ENCODE results near the gene EPHX1. TPM values are rescaled to one million over a fixed set of nuclear protein-coding genes. Genes with fewer than 3 reads are reported as not detected.
"Not testable (repeated sequence)": the region's sequence is repeated elsewhere in the genome, so short reads cannot be mapped to it uniquely, and the experiment has no call there.

The EPHX1 gene
- total and polyA plus RNA-seq, 4 donors, result 31.7 to 115 (median 98.5) TPM

DNA sequence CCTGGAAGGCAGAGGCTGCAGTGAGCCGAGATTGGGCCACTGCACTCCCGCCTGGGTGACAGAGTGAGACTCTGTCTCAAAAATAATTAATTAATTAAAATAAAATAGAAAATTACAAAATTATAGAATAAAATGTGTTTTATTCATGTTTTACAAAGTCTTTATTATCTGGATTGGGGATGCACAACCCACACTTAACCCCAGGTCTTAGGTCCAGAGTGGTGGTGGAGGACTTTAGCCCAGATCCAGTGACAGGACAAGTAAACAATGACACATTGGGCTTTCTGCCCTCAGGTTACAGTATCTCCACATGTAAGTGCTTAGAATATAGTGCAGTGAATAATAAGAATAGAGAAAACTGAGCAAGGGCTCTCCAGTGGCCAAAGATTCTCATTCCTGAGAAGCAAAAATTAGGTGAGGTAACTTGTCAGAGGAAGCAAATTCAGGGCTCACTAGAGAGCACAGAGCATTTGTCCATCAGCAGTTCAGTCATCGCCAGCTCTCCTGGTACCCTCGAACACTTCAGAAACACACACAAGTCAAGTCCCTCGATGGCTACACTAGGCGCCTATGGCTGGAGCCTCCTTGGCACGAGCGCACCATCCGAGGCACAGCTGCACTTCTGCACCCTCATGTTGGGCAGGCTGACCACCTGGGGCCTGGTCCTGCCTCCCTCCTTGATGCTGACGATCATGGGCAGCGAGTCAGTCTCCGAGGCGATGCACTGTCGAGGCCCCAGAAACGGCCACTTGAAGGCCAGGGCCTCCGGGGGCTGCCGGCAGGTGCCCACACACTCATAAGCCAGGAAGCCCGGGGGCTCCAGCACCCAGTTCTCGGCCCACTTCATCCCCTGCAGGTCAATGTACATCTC is 76.5 kb downstream of the EPHX1 start:
- H3K9me3 ChIP-seq (ENCODE audit: control insufficient read depth in 4 of 4, insufficient read depth in 3 of 4, low read length in 3 of 4), result no peaks in the 10 kb centered on the region
- H3K36me3 ChIP-seq (ENCODE audit: control insufficient read depth in 4 of 4, insufficient read depth in 4 of 4, low read length in 4 of 4), result no peaks in the 10 kb centered on the region
- DNase-seq, result no peak
- H3K4me1 ChIP-seq (ENCODE audit: control insufficient read depth in 5 of 5, insufficient read depth in 5 of 5, low read length in 5 of 5), result peaks cover 0 to 36% (median 10%) of the 10 kb centered on the region in 5 donors
- ATAC-seq (ENCODE audit: insufficient read depth, low FRiP score), result no peak
- no peak overlapping the region for H3K27ac ChIP-seq (ENCODE audit: low read depth in 1 of 2, low read length in 1 of 2)
- 92 to 96% methylated on average over 19 of the region's 19 CpGs for WGBS, 2 donors
- no peaks in the 10 kb centered on the region for H3K27me3 ChIP-seq (ENCODE audit: control insufficient read depth in 3 of 3, insufficient read depth in 3 of 3, low read length in 2 of 3)
- no peak overlapping the region for H3K9ac ChIP-seq (ENCODE audit: insufficient read depth in 1 of 2, low read length in 2 of 2)
- no peak overlapping the region for H3K4me3 ChIP-seq
- TF ChIP-seq, protein P1, sequence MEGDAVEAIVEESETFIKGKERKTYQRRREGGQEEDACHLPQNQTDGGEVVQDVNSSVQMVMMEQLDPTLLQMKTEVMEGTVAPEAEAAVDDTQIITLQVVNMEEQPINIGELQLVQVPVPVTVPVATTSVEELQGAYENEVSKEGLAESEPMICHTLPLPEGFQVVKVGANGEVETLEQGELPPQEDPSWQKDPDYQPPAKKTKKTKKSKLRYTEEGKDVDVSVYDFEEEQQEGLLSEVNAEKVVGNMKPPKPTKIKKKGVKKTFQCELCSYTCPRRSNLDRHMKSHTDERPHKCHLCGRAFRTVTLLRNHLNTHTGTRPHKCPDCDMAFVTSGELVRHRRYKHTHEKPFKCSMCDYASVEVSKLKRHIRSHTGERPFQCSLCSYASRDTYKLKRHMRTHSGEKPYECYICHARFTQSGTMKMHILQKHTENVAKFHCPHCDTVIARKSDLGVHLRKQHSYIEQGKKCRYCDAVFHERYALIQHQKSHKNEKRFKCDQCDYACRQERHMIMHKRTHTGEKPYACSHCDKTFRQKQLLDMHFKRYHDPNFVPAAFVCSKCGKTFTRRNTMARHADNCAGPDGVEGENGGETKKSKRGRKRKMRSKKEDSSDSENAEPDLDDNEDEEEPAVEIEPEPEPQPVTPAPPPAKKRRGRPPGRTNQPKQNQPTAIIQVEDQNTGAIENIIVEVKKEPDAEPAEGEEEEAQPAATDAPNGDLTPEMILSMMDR (IDR thresholded peaks at IDR 0.05; ENCODE audit: control extremely low read depth, extremely low read depth), result no peak

DNA sequence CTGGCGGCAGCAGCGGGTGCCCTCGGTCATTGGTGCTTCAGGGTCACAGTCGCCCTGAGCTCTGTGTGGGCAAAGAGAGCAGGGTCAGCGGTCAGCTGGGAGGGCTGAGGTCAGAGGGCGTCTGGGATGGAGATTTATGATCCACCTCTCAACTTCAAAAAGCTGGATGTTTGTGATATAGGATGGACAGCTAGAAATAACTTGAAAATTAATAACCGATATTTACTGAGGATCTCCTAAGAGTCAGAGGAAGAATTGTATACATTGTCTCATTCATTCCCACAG is 77.0 kb downstream of the EPHX1 start:
- no peaks in the 10 kb centered on the region for H3K9me3 ChIP-seq (ENCODE audit: control insufficient read depth in 4 of 4, insufficient read depth in 3 of 4, low read length in 3 of 4)
- WGBS, 2 donors, result 95 to 98% methylated on average over 7 of the region's 7 CpGs
- no peak overlapping the region for H3K4me3 ChIP-seq
- H3K9ac ChIP-seq (ENCODE audit: insufficient read depth in 1 of 2, low read length in 2 of 2), result no peak overlapping the region
- H3K27ac ChIP-seq (ENCODE audit: low read depth in 1 of 2, low read length in 1 of 2), result no peak overlapping the region
- H3K4me1 ChIP-seq (ENCODE audit: control insufficient read depth in 5 of 5, insufficient read depth in 5 of 5, low read length in 5 of 5), result peaks cover 0 to 34% (median 10%) of the 10 kb centered on the region in 5 donors
- no peak for DNase-seq
- no peaks in the 10 kb centered on the region for H3K36me3 ChIP-seq (ENCODE audit: control insufficient read depth in 4 of 4, insufficient read depth in 4 of 4, low read length in 4 of 4)
- TF ChIP-seq, protein P1 (IDR thresholded peaks at IDR 0.05; ENCODE audit: control extremely low read depth, extremely low read depth), result no peak
- H3K27me3 ChIP-seq (ENCODE audit: control insufficient read depth in 3 of 3, insufficient read depth in 3 of 3, low read length in 2 of 3), result no peaks in the 10 kb centered on the region
- no peak for ATAC-seq (ENCODE audit: insufficient read depth, low FRiP score)

DNA sequence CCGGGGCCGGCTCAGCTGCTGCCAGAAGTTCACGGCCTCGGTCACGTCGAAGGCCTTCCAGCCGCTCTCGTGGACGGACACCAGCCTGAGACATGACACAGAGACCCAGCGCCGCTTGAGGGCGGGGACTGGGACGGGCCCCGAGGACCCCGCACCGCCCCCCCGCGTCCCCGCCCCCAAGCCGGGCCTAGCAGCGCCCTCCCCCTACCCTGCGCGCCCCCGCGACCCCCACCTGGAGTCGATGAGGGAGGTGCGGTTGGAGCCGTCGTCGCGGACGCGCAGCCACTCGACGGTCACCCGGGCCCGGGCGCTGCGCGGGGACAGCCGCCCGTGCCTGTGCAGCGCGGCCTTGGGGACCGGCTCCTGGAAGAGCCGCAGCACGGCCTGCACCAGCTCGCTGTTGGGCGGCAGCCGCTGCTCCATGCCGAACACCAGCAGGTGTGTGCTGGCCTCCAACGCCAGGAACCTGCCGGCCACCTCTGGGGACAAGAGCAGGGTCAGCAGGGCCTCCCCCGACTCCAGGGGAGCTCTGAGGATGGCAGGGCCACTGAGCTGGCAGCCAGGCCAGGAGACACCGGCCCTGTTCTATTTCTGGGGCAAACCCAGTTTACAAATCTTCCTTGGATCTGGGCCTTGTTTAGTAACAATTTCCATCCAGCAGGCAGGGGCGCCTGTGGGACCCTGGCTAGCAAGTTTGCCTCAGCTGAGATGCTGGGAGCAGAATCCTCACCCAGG is 77.8 kb downstream of the EPHX1 start:
- not testable (repeated sequence) for H3K9ac ChIP-seq (ENCODE audit: insufficient read depth in 1 of 2, low read length in 2 of 2)

DNA sequence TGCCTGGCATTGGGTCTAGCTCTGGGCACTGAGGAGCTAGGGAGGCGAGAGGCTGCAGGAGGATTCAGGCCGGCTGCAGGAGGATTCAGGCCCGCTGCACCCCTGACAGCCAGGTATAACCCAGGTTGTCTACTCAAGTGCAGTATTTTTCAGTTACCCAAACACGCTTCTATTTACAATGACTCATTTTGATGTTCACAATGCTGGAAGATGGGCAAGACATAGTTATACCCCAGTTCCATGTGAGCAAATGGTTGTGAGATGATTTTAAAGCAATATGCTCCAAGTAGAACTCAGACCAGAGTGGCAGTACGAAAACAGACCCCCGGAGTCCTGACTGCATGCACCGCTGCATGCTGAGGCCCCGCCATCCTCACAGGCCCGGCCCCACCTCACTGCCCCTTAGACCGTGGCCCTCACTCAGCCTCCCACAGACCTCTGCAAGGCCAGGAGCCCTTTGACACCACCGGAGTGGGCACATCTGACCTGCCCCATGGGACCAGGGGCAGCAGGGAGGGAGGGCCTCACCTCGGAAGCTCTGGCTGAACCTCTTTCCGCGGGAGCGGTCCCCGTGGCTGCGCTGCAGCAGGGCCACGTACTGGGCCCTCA is 78.5 kb downstream of the EPHX1 start:
- DNase-seq (no peak), ATAC-seq (ENCODE audit: insufficient read depth, low FRiP score) (no peak)
- TF ChIP-seq, protein P1 (IDR thresholded peaks at IDR 0.05; ENCODE audit: control extremely low read depth, extremely low read depth), result no peak
- H3K9ac ChIP-seq (ENCODE audit: insufficient read depth in 1 of 2, low read length in 2 of 2), result peak overlapping the region in 1 of 2 donors; percentile 23
- 86 to 92% methylated on average over 18 of the region's 18 CpGs for WGBS, 2 donors
- H3K4me3 ChIP-seq, result no peak overlapping the region
- H3K4me1 ChIP-seq (ENCODE audit: control insufficient read depth in 5 of 5, insufficient read depth in 5 of 5, low read length in 5 of 5), result peaks cover 0 to 34% (median 10%) of the 10 kb centered on the region in 5 donors
- no peak overlapping the region for H3K27ac ChIP-seq (ENCODE audit: low read depth in 1 of 2, low read length in 1 of 2)
- H3K9me3 ChIP-seq (ENCODE audit: control insufficient read depth in 4 of 4, insufficient read depth in 3 of 4, low read length in 3 of 4), result no peaks in the 10 kb centered on the region
- H3K27me3 ChIP-seq (ENCODE audit: control insufficient read depth in 3 of 3, insufficient read depth in 3 of 3, low read length in 2 of 3), result no peaks in the 10 kb centered on the region
- no peaks in the 10 kb centered on the region for H3K36me3 ChIP-seq (ENCODE audit: control insufficient read depth in 4 of 4, insufficient read depth in 4 of 4, low read length in 4 of 4)

More for the DNA sequence above, 77.8 kb downstream of the EPHX1 start:
- 22 to 50% methylated on average over 18 to 54 of the region's 56 CpGs for WGBS, 2 donors
- H3K27me3 ChIP-seq (ENCODE audit: control insufficient read depth in 3 of 3, insufficient read depth in 3 of 3, low read length in 2 of 3); H3K9me3 ChIP-seq (ENCODE audit: control insufficient read depth in 4 of 4, insufficient read depth in 3 of 4, low read length in 3 of 4); H3K27ac ChIP-seq (ENCODE audit: low read depth in 1 of 2, low read length in 1 of 2); H3K4me3 ChIP-seq; H3K36me3 ChIP-seq (ENCODE audit: control insufficient read depth in 4 of 4, insufficient read depth in 4 of 4, low read length in 4 of 4); ATAC-seq (ENCODE audit: insufficient read depth, low FRiP score): not testable (repeated sequence)
- H3K4me1 ChIP-seq (ENCODE audit: control insufficient read depth in 5 of 5, insufficient read depth in 5 of 5, low read length in 5 of 5), result peaks cover 0 to 34% (median 10%) of the 10 kb centered on the region in 5 donors
- peak in 1 of 3 donors; percentile 8 for DNase-seq

All from lung (tissue), 12 donors.